IMR-90 (cell line): ENCODE results near the gene HDX. TPM values are rescaled to one million over a fixed set of nuclear protein-coding genes. Genes with fewer than 3 reads are reported as not detected.

Experiments used
- ATAC-seq: fragments of 200-7000 bp; cut with Tn5 transposase; 2 replicates; pipeline ENCODE4 v1.9.1; 2020; ENCODE audit warnings: low read depth, mild to moderate bottlenecking, moderate library complexity
- BruUV-seq: library from RNA; stranded (reverse); fragments of 400-500 nt; replicated peaks from 2 replicates; lab custom pipeline; 2021; lab: Mats Ljungman, UMichigan
- CTCF ChIA-PET: fragments of 300-600 bp; formaldehyde crosslinking; extraction: SDS; loops from one replicate; lab custom pipeline; 2021; ENCODE audit warnings: antibody characterized with exemption; lab: Yijun Ruan, JAX
- POLR2A ChIA-PET: fragments of 300-600 bp; sonication (Branson Sonifier 250); formaldehyde crosslinking; loops from one replicate; lab custom pipeline; 2022; ENCODE audit warnings: antibody characterized with exemption; ENCODE audit not compliant: unreplicated experiment; lab: Charles Lee
- DNase-seq: peaks from one replicate; pipeline ENCODE4 v3.0.0; 2013
- H2AFZ ChIP-seq: replicated peaks from 2 replicates; pipeline ENCODE3; 2013; ENCODE audit warnings: low read length, mild to moderate bottlenecking; ENCODE audit not compliant: poor library complexity
- H2AK5ac ChIP-seq: 2 replicates; pipeline ENCODE4 v1.6.1; 2013; ENCODE audit warnings: low read depth, low read length, inconsistent platforms
- H2AK9ac ChIP-seq: replicated peaks from 2 replicates; pipeline ENCODE3; 2013; ENCODE audit warnings: mild to moderate bottlenecking, low read depth, low read length, moderate library complexity; ENCODE audit not compliant: poor library complexity
- H2BK120ac ChIP-seq: 2 replicates; pipeline ENCODE4 v1.6.1; 2013; ENCODE audit warnings: low read depth, low read length, inconsistent platforms
- H2BK15ac ChIP-seq: 3 replicates; pipeline ENCODE4 v1.6.1; 2013; ENCODE audit warnings: low read depth, low read length, inconsistent platforms
- H2BK20ac ChIP-seq: 2 replicates; pipeline ENCODE4 v1.6.1; 2013; ENCODE audit warnings: low read depth, mild to moderate bottlenecking, inconsistent platforms, low read length, moderate library complexity
- H2BK5ac ChIP-seq: 2 replicates; pipeline ENCODE4 v1.6.1; 2013; ENCODE audit warnings: mild to moderate bottlenecking, low read depth, low read length, inconsistent platforms; ENCODE audit not compliant: poor library complexity, severe bottlenecking
- H3K14ac ChIP-seq: replicated peaks from 2 replicates; pipeline ENCODE4 v1.6.1; 2013; ENCODE audit warnings: low read depth, low read length, inconsistent platforms
- H3K18ac ChIP-seq: 2 replicates; pipeline ENCODE4 v1.6.1; 2013; ENCODE audit warnings: low read depth, low read length, control low read depth
- H3K23ac ChIP-seq: 2 replicates; pipeline ENCODE4 v1.6.1; 2013; ENCODE audit warnings: low read depth, low read length, inconsistent platforms
- H3K27ac ChIP-seq: 2 replicates; pipeline ENCODE4 v1.5.1; 2013; ENCODE audit warnings: mild to moderate bottlenecking, control low read depth, low read length; ENCODE audit not compliant: insufficient read depth
- H3K27me3 ChIP-seq: 2 replicates; pipeline ENCODE4 v1.6.1; 2013; ENCODE audit warnings: low read length; ENCODE audit not compliant: control insufficient read depth, insufficient read depth
- H3K36me3 ChIP-seq: 2 replicates; pipeline ENCODE4 v1.6.1; 2013; ENCODE audit warnings: low read length, mixed read lengths; ENCODE audit not compliant: control insufficient read depth, insufficient read depth
- H3K4ac ChIP-seq: 2 replicates; pipeline ENCODE4 v1.6.1; 2013; ENCODE audit warnings: low read depth, low read length, inconsistent platforms
- H3K4me1 ChIP-seq: 2 replicates; pipeline ENCODE4 v1.6.1; 2013; ENCODE audit warnings: low read length, mixed read lengths; ENCODE audit not compliant: control insufficient read depth, insufficient read depth
- H3K4me2 ChIP-seq: 2 replicates; pipeline ENCODE4 v1.6.1; 2013; ENCODE audit warnings: low read depth, mild to moderate bottlenecking, control low read depth, low read length, moderate library complexity
- H3K4me3 ChIP-seq: 2 replicates; pipeline ENCODE4 v1.5.1; 2013; ENCODE audit warnings: low read depth, mild to moderate bottlenecking, control low read depth, low read length, moderate library complexity; ENCODE audit not compliant: insufficient read depth
- H3K56ac ChIP-seq: 2 replicates; pipeline ENCODE4 v1.6.1; 2013; ENCODE audit warnings: low read length, inconsistent platforms; ENCODE audit not compliant: insufficient read depth; ENCODE audit errors: extremely low read depth
- H3K79me1 ChIP-seq, 2 experiments: 2 replicates each; pipeline ENCODE4 v1.6.1; 2013; ENCODE audit warnings: low read length in 2 of 2, inconsistent platforms in 1 of 2, low read depth in 1 of 2
- H3K9ac ChIP-seq: 2 replicates; pipeline ENCODE4 v1.6.1; 2013; ENCODE audit warnings: low read depth, low read length, control low read depth
- H3K9me1 ChIP-seq: 2 replicates; pipeline ENCODE4 v1.6.1; 2013; ENCODE audit warnings: low read length, inconsistent platforms; ENCODE audit not compliant: insufficient read depth
- H3K9me3 ChIP-seq: 2 replicates; pipeline ENCODE4 v1.6.1; 2013; ENCODE audit warnings: low read length; ENCODE audit not compliant: control insufficient read depth, insufficient read depth
- H4K20me1 ChIP-seq: 2 replicates; pipeline ENCODE4 v1.6.1; 2013; ENCODE audit warnings: low read length, inconsistent platforms; ENCODE audit not compliant: insufficient read depth
- H4K5ac ChIP-seq: 2 replicates; pipeline ENCODE4 v1.6.1; 2013; ENCODE audit warnings: mild to moderate bottlenecking, low read depth, low read length, control low read depth
- H4K8ac ChIP-seq, 2 experiments: 2 replicates each; pipeline ENCODE4 v1.6.1; 2013; ENCODE audit warnings: low read depth in 2 of 2, low read length in 2 of 2, control low read depth in 1 of 2, inconsistent platforms in 1 of 2
- H4K91ac ChIP-seq: 2 replicates; pipeline ENCODE4 v1.6.1; 2013; ENCODE audit warnings: low read depth, low read length, inconsistent platforms; ENCODE audit not compliant: insufficient read depth
- CEBPB ChIP-seq: IDR thresholded peaks from 2 replicates; pipeline ENCODE4 v1.6.1; 2012; ENCODE audit warnings: low read depth, low read length, improper control_type of control experiment
- POLR2A ChIP-seq: IDR thresholded peaks from 2 replicates; pipeline ENCODE4 v1.6.1; 2012; ENCODE audit warnings: mild to moderate bottlenecking, low read depth, low read length
- WGBS, 2 experiments: methylation state at CpG; one replicate each; pipeline versions ENCODE4 v1.1.5 to v1.1.7; 2013; ENCODE audit warnings: missing lambda C conversion rate in 2 of 2; ENCODE audit not compliant: insufficient read length in 1 of 2; ENCODE audit errors: extremely low coverage in 2 of 2; 5-methylcytosine and 5-hydroxymethylcytosine counted together
- dilution Hi-C: fragments of 300-500 bp; cut with HindIII; formaldehyde crosslinking; loops from one replicate; pipeline ENCODE4 v1.14.3; 2018; ENCODE audit warnings: low sequenced_read_pairs; ENCODE audit not compliant: unreplicated experiment
- in situ Hi-C: fragments of 300-500 bp; cut with MboI; formaldehyde crosslinking; loops from 3 replicates; pipeline ENCODE4 v1.14.3; 2019; ENCODE audit warnings: low sequenced_read_pairs, inconsistent platforms, mixed read lengths
- intact Hi-C: fragments of 100-400 bp; cut with micrococcal nuclease; formaldehyde crosslinking; loops from 2 replicates; pipeline ENCODE4 v1.10.0; 2022
- polyA plus RNA-seq, 3 experiments: library from polyadenylated mRNA; depleted of rRNA; stranded (reverse); fragments of >200 nt; gene quantifications; 2 replicates each; pipeline ENCODE4 v1.2.3, GENCODE V29; 2012; ENCODE audit warnings: low replicate concordance in 1 of 3
- total RNA-seq: library from RNA; depleted of rRNA; stranded (reverse); fragments of >200 nt; gene quantifications from 2 replicates; pipeline ENCODE4 v1.2.3, GENCODE V29; 2012

HDX gene
- total and polyA plus RNA-seq, 2 of the 4 experiments (the other 2 are of a cell fraction), result 1.8 to 11.8 TPM

DNA sequence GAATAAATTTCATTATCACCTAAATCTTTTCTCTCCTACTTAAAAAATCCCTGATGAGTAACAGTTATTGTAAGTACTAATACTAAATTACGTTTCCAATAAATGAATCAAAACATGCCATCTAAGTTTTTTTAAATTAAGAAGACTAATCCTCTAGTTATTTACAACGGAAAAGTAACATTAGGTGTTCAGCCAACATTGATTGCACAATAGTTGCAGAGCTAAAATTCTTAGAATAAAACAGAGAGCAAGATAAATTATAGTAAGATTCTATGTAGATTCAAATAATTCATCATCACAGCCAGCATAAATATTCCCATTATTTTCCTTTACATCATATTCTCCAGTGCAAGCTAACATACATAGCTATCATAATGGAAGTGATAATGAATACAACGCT lies 139.2 kb downstream of the HDX start:
- POLR2A ChIA-PET, result no interaction called here

More for the DNA sequence above, 139.2 kb downstream of the HDX start:
- H4K20me1 ChIP-seq, result no peaks in the 10 kb centered on the region
- no peaks in the 10 kb centered on the region for H3K27me3 ChIP-seq
- no peaks in the 10 kb centered on the region for H3K9me1 ChIP-seq
- no peak overlapping the region for H3K14ac ChIP-seq
- H4K5ac ChIP-seq, result no peak overlapping the region
- no peak overlapping the region for H2BK20ac ChIP-seq
- no peaks in the 10 kb centered on the region for H3K36me3 ChIP-seq
- dilution Hi-C loops (no loop called here), in situ Hi-C loops (no loop called here), intact Hi-C loops (no loop called here)
- no peak overlapping the region for H3K18ac ChIP-seq
- H4K91ac ChIP-seq, result no peak overlapping the region
- no peak for ATAC-seq
- H3K4me1 ChIP-seq, result no peaks in the 10 kb centered on the region
- H3K9ac ChIP-seq, result no peak overlapping the region
- WGBS, 2 experiments, result no CpG with 5 or more reads among the region's 3 CpGs
- no peak overlapping the region for H2BK15ac ChIP-seq
- no peak overlapping the region for H2BK120ac ChIP-seq
- no peak overlapping the region; the same call in 1 of the 2 replicates for H3K27ac ChIP-seq
- no peaks in the 10 kb centered on the region for H3K79me1 ChIP-seq
- CTCF ChIA-PET, result interaction anchor here (0.9 kb wide), 1 partner anchor 23 kb away, joined by 5 read pairs; no protein-coding TSS in a partner anchor
- DNase-seq, result no peak
- no peak overlapping the region for H3K4me3 ChIP-seq
- H3K4me2 ChIP-seq, result peak overlapping the region; percentile 96
- BruUV-seq, result no TSS peak
- no peak overlapping the region for H2AFZ ChIP-seq
- H3K4ac ChIP-seq, result no peak overlapping the region
- H4K8ac ChIP-seq, result no peak overlapping the region
- TF ChIP-seq POLR2A (no peak), CEBPB (peak; percentile 94)
- no peak overlapping the region for H3K56ac ChIP-seq
- no peaks in the 10 kb centered on the region for H3K9me3 ChIP-seq
- H2AK9ac ChIP-seq, result no peak overlapping the region
- no peak overlapping the region for H3K23ac ChIP-seq
- no peak overlapping the region for H2AK5ac ChIP-seq
- no peak overlapping the region for H2BK5ac ChIP-seq
